Activated CD8-positive, alpha-beta memory T cell treated with anti-CD3 and anti-CD28 coated beads for 36 hours (primary cell): ENCODE data around the gene GHDC. TPM values are rescaled to one million over a fixed set of nuclear protein-coding genes. Genes with fewer than 3 reads are reported as not detected.

Source experiments
- total RNA-seq, 2 experiments: library from RNA; stranded (reverse); gene quantifications; one replicate each; pipeline ENCODE4 v1.2.3, GENCODE V29; 2021

GHDC gene
- total RNA-seq, 2 experiments from 2014 or later: 19.2 to 20.0 TPM

Other genes starting within 250 kb of the GHDC start
- gene CNP, start 227.7 kb downstream of the GHDC start, total RNA-seq: 10 to 100 TPM; 66.8 to 67.6 TPM
- gene DNAJC7, start 177.1 kb downstream of the GHDC start, total RNA-seq: 100 to 1,000 TPM in 1 of 2 experiments, 10 to 100 TPM in 1; 99.1 to 108 TPM
- gene NKIRAS2, start 174.4 kb downstream of the GHDC start, total RNA-seq: 10 to 100 TPM; 27.1 to 29.6 TPM
- under 1 TPM; 0.04 to 0.08 TPM for gene C17orf113, start 143.9 kb downstream of the GHDC start, total RNA-seq
- under 1 TPM in 1 of 2 experiments, not detected in 1; 0.10 TPM for gene ZNF385C, start 96.0 kb downstream of the GHDC start, total RNA-seq
- gene DHX58, start 81.8 kb downstream of the GHDC start, total RNA-seq: 1 to 10 TPM; 7.0 to 7.6 TPM
- gene KAT2A, start 73.1 kb downstream of the GHDC start, total RNA-seq: 10 to 100 TPM; 52.6 to 54.2 TPM
- gene HSPB9, start 71.7 kb downstream of the GHDC start, total RNA-seq: under 1 TPM in 1 of 2 experiments, not detected in 1; 0.13 TPM
- 10 to 100 TPM; 56.4 to 58.9 TPM for gene RAB5C, start 39.5 kb downstream of the GHDC start, total RNA-seq
- gene KCNH4, start 13.4 kb downstream of the GHDC start, total RNA-seq: 1 to 10 TPM; 1.2 to 1.3 TPM
- not detected for gene HCRT, start 9.0 kb downstream of the GHDC start, total RNA-seq
- gene STAT5B, start 81.9 kb upstream of the GHDC start, total RNA-seq: 100 to 1,000 TPM; 102 to 111 TPM
- 100 to 1,000 TPM; 197 TPM for gene STAT5A, start 94.0 kb upstream of the GHDC start, total RNA-seq
- 100 to 1,000 TPM; 179 TPM for gene STAT3, start 193.9 kb upstream of the GHDC start, total RNA-seq
- gene CAVIN1, start 228.8 kb upstream of the GHDC start, total RNA-seq: under 1 TPM; 0.51 to 0.78 TPM